K562 treated with DMSO at 1 percent for 4 hours (cell line): ENCODE data around the gene CD36. TPM values are rescaled to one million over a fixed set of nuclear protein-coding genes. Genes with fewer than 3 reads are reported as not detected.

Experiments used
- total RNA-seq: library from RNA; unstranded; fragments of 300-600 nt; gene quantifications from 2 replicates; pipeline ENCODE4 v1.2.3, GENCODE V29; 2022; ENCODE audit not compliant: insufficient read depth

Gene CD36
- not detected in 2 replicates for total RNA-seq

GRCh38 chr7:80637911-80638765, at the start of gene CD36:
TSS of gene CD36 (plus strand) at chr7:80638642. CDS start at chr7:80646741, 8,099 bp downstream.

Other genes with a start within 250 kb of the CD36 start
- not detected in 2 replicates for gene GNAT3, start 126.6 kb upstream of the CD36 start, total RNA-seq